ENCODE results near the gene CCNQ.
A peak's percentile ranks its signal among the peaks of the same experiment; 100 is the strongest.

Gene CCNQ

DNA sequence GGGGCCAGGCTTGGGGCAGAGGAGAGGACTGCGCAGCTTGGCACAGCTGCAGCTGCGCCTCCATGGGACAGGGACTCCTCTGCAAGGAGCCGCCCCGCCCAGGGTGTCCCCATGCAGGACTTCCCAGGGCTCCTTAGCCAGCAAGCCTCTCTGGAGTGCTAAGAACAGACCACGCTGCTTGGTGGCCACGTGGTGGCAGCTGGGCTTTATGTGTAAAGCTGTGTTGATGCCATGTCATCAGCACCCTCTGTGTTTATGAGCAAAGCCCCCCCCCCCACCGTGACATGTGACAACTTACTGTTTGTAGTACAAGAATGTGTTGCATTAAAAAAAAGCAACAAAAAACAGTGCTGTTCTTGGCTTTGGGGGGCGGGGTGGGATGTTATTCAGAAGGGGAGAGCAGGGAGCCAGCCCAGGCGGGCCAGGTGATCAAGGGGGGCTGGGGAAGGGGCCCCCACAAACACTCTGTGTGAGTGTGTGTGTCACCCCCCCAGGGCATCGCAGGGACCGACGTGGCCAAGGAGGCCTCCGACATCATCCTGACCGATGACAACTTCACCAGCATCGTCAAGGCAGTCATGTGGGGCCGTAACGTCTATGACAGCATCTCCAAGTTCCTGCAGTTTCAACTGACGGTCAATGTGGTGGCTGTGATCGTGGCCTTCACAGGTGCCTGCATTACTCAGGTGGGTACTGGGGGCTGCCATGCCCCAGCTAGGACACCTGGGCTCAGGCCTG is 41.2 kb downstream of the CCNQ start:
- Histone ChIP-seq H3K27ac (ENCODE audit: low read length) (no peak overlapping the region), H3K27me3 (replicated peaks; ENCODE audit: insufficient read depth, low read length) (peaks cover 68% of the 10 kb centered on the region), H3F3A (ENCODE audit: insufficient read depth, low read length) (no peaks in the 10 kb centered on the region), H2AFZ (ENCODE audit: low read length) (no peak overlapping the region), H3K9me2 (replicated peaks; ENCODE audit: insufficient read depth, low read length) (no peaks in the 10 kb centered on the region), H3K4me2 (ENCODE audit: low read depth, low read length) (no peak overlapping the region), H3K4me1 (ENCODE audit: low read length) (no peaks in the 10 kb centered on the region), H3K36me3 (replicated peaks; ENCODE audit: insufficient read depth, low read length) (no peaks in the 10 kb centered on the region), H3K4me3 (ENCODE audit: low read length) (no peak overlapping the region), H3K9me3 (replicated peaks; ENCODE audit: insufficient read depth, low read length) (no peaks in the 10 kb centered on the region), H3K79me2 (ENCODE audit: low read length) (no peaks in the 10 kb centered on the region), H3K9ac (ENCODE audit: low read length) (no peak overlapping the region), H4K20me1 (ENCODE audit: insufficient read depth, low read length) (no peaks in the 10 kb centered on the region)
- no peak for DNase-seq
- TF ChIP-seq, protein P1, sequence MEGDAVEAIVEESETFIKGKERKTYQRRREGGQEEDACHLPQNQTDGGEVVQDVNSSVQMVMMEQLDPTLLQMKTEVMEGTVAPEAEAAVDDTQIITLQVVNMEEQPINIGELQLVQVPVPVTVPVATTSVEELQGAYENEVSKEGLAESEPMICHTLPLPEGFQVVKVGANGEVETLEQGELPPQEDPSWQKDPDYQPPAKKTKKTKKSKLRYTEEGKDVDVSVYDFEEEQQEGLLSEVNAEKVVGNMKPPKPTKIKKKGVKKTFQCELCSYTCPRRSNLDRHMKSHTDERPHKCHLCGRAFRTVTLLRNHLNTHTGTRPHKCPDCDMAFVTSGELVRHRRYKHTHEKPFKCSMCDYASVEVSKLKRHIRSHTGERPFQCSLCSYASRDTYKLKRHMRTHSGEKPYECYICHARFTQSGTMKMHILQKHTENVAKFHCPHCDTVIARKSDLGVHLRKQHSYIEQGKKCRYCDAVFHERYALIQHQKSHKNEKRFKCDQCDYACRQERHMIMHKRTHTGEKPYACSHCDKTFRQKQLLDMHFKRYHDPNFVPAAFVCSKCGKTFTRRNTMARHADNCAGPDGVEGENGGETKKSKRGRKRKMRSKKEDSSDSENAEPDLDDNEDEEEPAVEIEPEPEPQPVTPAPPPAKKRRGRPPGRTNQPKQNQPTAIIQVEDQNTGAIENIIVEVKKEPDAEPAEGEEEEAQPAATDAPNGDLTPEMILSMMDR (IDR thresholded peaks at IDR 0.05; ENCODE audit: low read length): no peak
- no peak for TF ChIP-seq EZH2phosphoT487 (IDR thresholded peaks at IDR 0.05; ENCODE audit: low read length)

DNA sequence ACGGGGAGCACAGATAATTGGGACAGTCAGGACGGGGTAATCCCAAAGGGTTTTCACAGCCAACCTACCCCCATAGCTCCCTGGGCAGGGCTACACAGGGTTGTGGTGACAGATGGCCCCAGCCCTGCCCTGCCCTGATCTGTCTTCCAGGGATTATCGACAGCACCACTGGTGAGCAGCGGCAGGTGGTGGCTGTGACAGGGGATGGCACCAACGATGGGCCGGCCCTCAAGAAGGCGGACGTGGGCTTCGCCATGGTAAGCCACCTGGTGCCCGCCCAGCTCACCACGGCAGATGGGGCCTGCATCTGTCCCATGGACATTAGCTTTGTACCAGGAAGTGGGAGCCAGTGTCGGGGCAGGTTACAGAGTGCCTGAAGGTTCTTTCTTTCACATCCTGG is 42.2 kb downstream of the CCNQ start:
- Histone ChIP-seq H3K4me2 (ENCODE audit: low read depth, low read length) (no peak overlapping the region), H3K9me3 (replicated peaks; ENCODE audit: insufficient read depth, low read length) (no peaks in the 10 kb centered on the region), H3K4me3 (ENCODE audit: low read length) (no peak overlapping the region), H3K4me1 (ENCODE audit: low read length) (no peaks in the 10 kb centered on the region), H2AFZ (ENCODE audit: low read length) (no peak overlapping the region), H4K20me1 (ENCODE audit: insufficient read depth, low read length) (no peaks in the 10 kb centered on the region), H3K36me3 (replicated peaks; ENCODE audit: insufficient read depth, low read length) (no peaks in the 10 kb centered on the region), H3K9me2 (replicated peaks; ENCODE audit: insufficient read depth, low read length) (no peaks in the 10 kb centered on the region), H3F3A (ENCODE audit: insufficient read depth, low read length) (no peaks in the 10 kb centered on the region), H3K27ac (ENCODE audit: low read length) (no peak overlapping the region), H3K27me3 (replicated peaks; ENCODE audit: insufficient read depth, low read length) (peaks cover 73% of the 10 kb centered on the region), H3K9ac (ENCODE audit: low read length) (no peak overlapping the region), H3K79me2 (ENCODE audit: low read length) (no peaks in the 10 kb centered on the region)
- DNase-seq: no peak
- no peak for TF ChIP-seq EZH2phosphoT487 (IDR thresholded peaks at IDR 0.05; ENCODE audit: low read length)
- no peak for TF ChIP-seq EZH2 (optimal IDR thresholded peaks at IDR 0.05; ENCODE audit: low read depth, low read length)
- TF ChIP-seq, protein P1 (IDR thresholded peaks at IDR 0.05; ENCODE audit: low read length): no peak

DNA sequence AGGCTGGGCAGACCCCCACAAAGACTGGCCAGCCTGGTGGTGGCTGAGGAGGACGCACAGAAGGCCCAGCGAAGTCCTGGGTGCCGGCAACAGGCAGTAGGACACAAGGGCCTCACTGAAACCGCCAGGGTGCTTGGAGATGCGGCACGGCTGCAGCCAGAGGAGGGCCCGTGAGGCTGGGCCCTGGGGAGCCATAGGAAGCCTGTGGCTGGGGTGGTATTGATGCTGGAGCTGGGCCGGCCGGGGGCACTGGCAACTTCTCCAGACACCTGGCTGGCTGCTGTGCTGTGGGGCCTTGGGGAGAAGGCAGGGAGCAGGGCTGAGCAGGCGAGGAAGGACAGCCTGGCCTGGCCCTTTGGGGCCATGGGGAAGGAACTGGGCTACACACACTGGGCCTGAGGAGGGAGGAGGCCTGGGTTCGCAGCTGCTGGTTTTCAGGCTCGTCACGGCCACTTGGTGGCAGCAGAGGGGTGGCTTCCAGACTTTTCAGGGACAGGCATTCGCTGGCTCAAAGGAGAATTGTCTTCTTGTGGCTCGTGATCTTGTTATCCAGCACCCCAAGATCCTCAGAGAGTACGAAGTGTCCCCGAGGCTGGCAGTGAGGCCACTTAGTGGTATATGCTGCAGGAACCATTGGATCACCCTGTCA is 44.3 kb downstream of the CCNQ start:
- Histone ChIP-seq H3K9ac (ENCODE audit: low read length) (no peak overlapping the region), H3K79me2 (ENCODE audit: low read length) (no peaks in the 10 kb centered on the region), H3K27ac (ENCODE audit: low read length) (no peak overlapping the region), H3K4me2 (ENCODE audit: low read depth, low read length) (no peak overlapping the region), H3K9me2 (replicated peaks; ENCODE audit: insufficient read depth, low read length) (no peaks in the 10 kb centered on the region), H3K4me3 (ENCODE audit: low read length) (no peak overlapping the region), H3K9me3 (replicated peaks; ENCODE audit: insufficient read depth, low read length) (no peaks in the 10 kb centered on the region), H3K4me1 (ENCODE audit: low read length) (no peaks in the 10 kb centered on the region), H3F3A (ENCODE audit: insufficient read depth, low read length) (no peaks in the 10 kb centered on the region), H4K20me1 (ENCODE audit: insufficient read depth, low read length) (no peaks in the 10 kb centered on the region), H3K27me3 (replicated peaks; ENCODE audit: insufficient read depth, low read length) (peaks cover 83% of the 10 kb centered on the region), H3K36me3 (replicated peaks; ENCODE audit: insufficient read depth, low read length) (no peaks in the 10 kb centered on the region), H2AFZ (ENCODE audit: low read length) (no peak overlapping the region)
- TF ChIP-seq EZH2phosphoT487 (IDR thresholded peaks at IDR 0.05; ENCODE audit: low read length): no peak
- TF ChIP-seq, protein P1 (IDR thresholded peaks at IDR 0.05; ENCODE audit: low read length): peak; percentile 57
- DNase-seq: peak; percentile 15

Data from MM.1S (cell line).